Measurements from ENCODE around the gene GABRG3.

DNA sequence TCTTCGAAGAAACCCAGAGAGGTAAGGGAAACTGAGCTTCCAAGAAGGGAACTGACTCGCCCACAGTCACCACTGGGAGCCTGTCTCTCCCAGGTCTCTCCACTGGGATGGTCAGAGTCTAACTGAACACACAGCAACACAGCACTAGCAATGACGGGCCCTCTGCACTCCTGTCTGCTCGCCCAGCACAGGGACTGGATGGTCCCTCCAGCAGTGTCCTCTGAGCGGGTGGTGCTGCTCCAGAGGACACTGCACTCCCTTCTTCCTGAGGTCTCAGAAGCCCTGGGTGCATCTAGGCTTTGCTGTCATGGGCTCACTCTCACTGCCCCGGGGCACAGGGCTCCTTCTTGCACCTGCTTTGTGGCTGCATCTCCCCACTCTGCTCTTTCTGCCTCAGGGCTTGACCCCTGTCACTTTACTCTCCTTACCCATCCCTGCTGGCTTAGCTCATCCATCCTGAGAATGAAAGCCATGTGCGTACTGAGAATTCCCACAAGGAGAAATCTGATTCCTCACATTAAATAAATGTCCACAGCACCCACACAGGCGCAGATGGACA lies 356.6 kb downstream of the GABRG3 start:
- TF ChIP-seq POLR2A (IDR thresholded peaks at IDR 0.05) (no peak), POLR2AphosphoS5 (IDR thresholded peaks at IDR 0.05; ENCODE audit: insufficient read depth in 1 of 2, low read depth in 1 of 2) (no peak), CTCF (IDR thresholded peaks at IDR 0.05) (no peak)

All from vagina (tissue), 2 donors.